Nephron progenitor cell (in vitro differentiated cells): ENCODE measurements around the gene ZSCAN10.

Source experiments
- DNase-seq: peaks from one replicate; pipeline ENCODE4 v3.0.0; 2021
- H3K27ac Mint-ChIP-seq: 2 replicates; pipeline ENCODE4 v1.8.0; 2021; ENCODE audit warnings: mild to moderate bottlenecking, moderate library complexity, mixed read lengths
- H3K27me3 Mint-ChIP-seq: 2 replicates; pipeline ENCODE4 v1.8.0; 2021; ENCODE audit warnings: mild to moderate bottlenecking, low read depth, mixed read lengths; ENCODE audit not compliant: poor library complexity
- H3K36me3 Mint-ChIP-seq: 2 replicates; pipeline ENCODE4 v1.8.0; 2021; ENCODE audit warnings: low read depth, mixed read lengths
- H3K4me1 Mint-ChIP-seq: 2 replicates; pipeline ENCODE4 v1.8.0; 2021; ENCODE audit warnings: mixed read lengths
- H3K4me3 Mint-ChIP-seq: 2 replicates; pipeline ENCODE4 v1.8.0; 2021; ENCODE audit warnings: mild to moderate bottlenecking, moderate library complexity, mixed read lengths
- H3K9me3 Mint-ChIP-seq: 2 replicates; pipeline ENCODE4 v1.8.0; 2021; ENCODE audit warnings: mild to moderate bottlenecking, moderate library complexity, mixed read lengths
- CTCF ChIP-seq: fragments of 200-600 bp; sonication (generic); IDR thresholded peaks from 2 replicates; pipeline ENCODE4 v1.5.0; 2021; ENCODE audit warnings: antibody characterized with exemption

Gene ZSCAN10

DNA sequence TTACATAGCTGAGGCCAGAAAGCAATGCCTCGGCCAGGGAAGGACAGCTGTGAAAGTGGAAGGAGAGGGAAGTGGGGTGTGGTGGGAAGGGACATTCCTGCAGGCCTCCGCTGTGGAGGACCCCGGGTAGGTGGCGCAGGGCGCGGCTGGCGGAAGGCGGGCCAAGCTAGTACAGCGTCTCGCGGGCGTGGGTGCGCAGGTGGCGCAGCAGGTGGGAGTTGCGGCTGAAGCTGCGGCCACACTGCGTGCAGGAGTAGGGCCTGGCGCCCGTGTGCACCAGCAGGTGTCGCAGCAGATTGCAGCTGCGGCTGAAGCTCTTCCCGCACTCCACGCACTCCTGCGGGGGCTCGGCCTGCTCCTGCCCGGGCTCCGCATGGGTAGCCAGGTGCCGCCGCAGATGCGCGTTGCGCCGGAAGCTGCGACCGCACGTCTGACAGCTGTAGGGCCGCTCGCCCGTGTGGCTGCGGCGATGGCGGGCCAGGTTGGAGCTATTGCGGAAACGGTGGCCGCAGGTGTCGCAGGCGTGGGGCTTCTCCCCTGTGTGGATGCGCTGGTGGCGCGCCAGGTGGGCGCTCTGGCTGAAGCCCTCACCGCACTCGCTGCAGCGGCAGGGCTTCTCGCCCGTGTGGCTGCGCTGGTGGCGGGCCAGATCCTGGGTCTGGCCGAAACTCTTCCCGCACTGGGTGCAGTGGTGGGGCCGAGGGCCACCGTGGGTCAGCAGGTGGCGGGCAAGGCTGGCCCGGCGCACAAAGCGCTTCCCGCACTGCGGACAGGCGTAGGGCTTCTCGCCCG, 10.0 kb downstream of the ZSCAN10 start:
- DNase-seq, result no peak
- Mint-ChIP-seq H3K27ac (peak overlapping the region; percentile 68), H3K4me1 (peaks cover 68% of the 10 kb centered on the region), H3K27me3 (no peaks in the 10 kb centered on the region), H3K36me3 (no peaks in the 10 kb centered on the region), H3K4me3 (no peak overlapping the region), H3K9me3 (no peaks in the 10 kb centered on the region)
- TF ChIP-seq CTCF, result no peak

DNA sequence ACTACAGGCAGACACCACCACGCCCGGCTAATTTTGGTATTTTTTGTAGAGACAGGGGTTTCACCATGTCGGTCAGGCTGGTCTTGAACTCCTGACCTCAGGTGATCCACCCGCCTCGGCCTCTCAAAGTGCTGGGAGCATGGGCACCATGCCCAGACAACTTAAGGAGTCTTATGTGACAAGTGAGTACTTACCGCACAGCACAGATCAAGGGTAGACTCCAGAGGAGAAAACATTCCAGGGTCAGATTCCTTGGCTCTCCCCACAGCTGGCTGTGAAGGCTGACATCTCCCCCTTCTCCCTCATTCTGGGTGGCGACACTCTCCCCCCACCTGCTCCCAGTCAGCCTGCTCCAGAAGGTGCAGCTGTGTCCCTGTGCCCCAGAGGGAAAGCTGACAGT, 10.6 kb downstream of the ZSCAN10 start:
- no peak for DNase-seq
- Mint-ChIP-seq H3K27me3 (no peaks in the 10 kb centered on the region), H3K9me3 (no peaks in the 10 kb centered on the region), H3K4me1 (peaks cover 75% of the 10 kb centered on the region), H3K27ac (peak overlapping the region; percentile 68), H3K4me3 (peak overlapping the region; percentile 54), H3K36me3 (no peaks in the 10 kb centered on the region)
- no peak for TF ChIP-seq CTCF

- peak; percentile 47 for DNase-seq
- Mint-ChIP-seq H3K9me3 (no peaks in the 10 kb centered on the region), H3K4me1 (peaks cover 78% of the 10 kb centered on the region), H3K27ac (peak overlapping the region; percentile 99), H3K27me3 (no peaks in the 10 kb centered on the region), H3K36me3 (no peaks in the 10 kb centered on the region), H3K4me3 (peak overlapping the region; percentile 54)
- TF ChIP-seq CTCF, result no peak
These were observed 11.6 kb downstream of the ZSCAN10 start for GRCh38 chr16:3087243-3088235.

DNA sequence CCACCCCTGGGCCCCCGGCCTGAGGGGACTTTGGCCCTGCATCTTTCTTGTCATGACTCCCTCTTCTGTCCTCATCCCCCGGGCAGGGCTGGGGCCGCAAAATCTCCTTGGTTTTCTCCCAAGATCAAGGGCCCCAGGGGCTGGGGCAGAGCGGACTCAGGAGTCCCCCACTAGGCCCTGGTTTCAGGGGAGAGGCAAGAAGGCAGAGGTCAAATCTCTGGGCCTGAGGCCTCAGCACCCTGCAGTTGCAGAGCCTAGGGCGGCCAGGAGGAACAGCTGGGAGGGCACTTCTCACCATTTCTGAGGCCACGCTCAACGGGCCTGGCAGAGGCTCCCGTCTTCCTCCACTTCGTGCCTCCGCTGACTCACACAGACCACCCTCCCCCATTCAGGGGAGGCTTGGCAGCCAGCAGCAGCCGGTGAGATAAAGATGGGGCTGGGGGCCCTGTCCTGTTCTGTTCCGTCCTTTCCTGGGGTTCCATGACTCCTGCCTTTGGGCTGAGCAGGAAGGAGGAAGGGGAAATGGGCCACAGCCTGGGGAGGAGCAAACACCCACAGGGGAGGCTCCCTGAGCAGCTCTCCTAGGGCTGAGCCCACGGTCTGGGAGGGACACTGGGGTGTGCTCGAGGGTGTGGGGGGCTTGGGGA, 12.4 kb downstream of the ZSCAN10 start:
- H3K27ac Mint-ChIP-seq, result no peak overlapping the region
- no peaks in the 10 kb centered on the region for H3K36me3 Mint-ChIP-seq
- TF ChIP-seq CTCF, result no peak

DNA sequence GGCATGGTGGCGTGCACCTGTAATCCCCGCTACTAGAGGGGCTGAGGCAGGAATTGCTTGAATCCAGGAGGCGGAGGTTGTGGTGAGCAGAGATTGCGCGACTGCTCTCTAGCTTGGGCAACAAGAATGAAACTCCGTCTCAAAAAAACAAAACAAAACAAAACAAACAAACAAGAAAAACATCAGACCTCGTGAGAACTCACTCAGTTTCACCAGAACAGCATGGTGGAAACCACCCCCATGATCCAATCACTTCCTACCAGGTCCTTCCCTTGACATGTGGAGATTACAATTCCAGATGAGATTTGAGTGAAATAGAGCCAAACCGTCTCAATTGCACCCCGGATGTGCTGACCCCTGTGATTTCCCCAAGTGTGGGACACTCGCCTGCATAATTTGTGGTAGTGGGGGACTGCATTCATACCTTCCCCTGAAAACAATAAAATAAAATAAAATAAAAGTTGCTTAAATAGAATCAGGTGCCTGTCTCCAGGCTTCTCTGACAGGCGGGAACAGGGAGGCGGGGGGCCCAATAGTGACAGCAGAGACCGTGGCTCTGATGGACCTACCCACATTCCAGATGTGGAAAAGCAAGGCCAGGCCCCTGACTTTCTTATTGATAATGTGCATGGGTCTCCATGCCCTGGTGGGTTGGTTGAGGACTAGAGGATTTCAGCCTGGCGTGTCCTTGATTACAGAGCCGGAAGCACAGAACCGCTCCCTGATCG, 13.1 kb downstream of the ZSCAN10 start:
- no peak for TF ChIP-seq CTCF
- no peak for DNase-seq
- no peak overlapping the region for H3K4me3 Mint-ChIP-seq
- H3K27ac Mint-ChIP-seq, result no peak overlapping the region
- no peaks in the 10 kb centered on the region for H3K27me3 Mint-ChIP-seq
- no peaks in the 10 kb centered on the region for H3K36me3 Mint-ChIP-seq
- H3K4me1 Mint-ChIP-seq, result peaks cover 72% of the 10 kb centered on the region
- no peaks in the 10 kb centered on the region for H3K9me3 Mint-ChIP-seq

More for the DNA sequence above, 12.4 kb downstream of the ZSCAN10 start:
- Mint-ChIP-seq H3K4me3 (no peak overlapping the region), H3K9me3 (no peaks in the 10 kb centered on the region), H3K4me1 (peaks cover 74% of the 10 kb centered on the region), H3K27me3 (no peaks in the 10 kb centered on the region)
- no peak for DNase-seq
